PC-3 (cell line): ENCODE measurements around the gene BEGAIN. TPM values are rescaled to one million over a fixed set of nuclear protein-coding genes. Genes with fewer than 3 reads are reported as not detected.
A peak's percentile ranks its signal among the peaks of the same experiment; 100 is the strongest.

Source experiments
- ATAC-seq: fragments of 200-7000 bp; cut with Tn5 transposase; 2 replicates; pipeline ENCODE4 v1.9.1; 2020; ENCODE audit warnings: mild to moderate bottlenecking, moderate library complexity
- BruUV-seq: library from RNA; stranded (reverse); fragments of 400-500 nt; replicated peaks from 2 replicates; lab custom pipeline; 2021; lab: Mats Ljungman, UMichigan
- CTCF ChIA-PET: fragments of 300-600 bp; sonication (Branson Sonifier 250); formaldehyde crosslinking; loops from one replicate; lab custom pipeline; 2022; ENCODE audit warnings: antibody characterized with exemption; lab: Charles Lee
- POLR2A ChIA-PET: fragments of 300-600 bp; sonication (Branson Sonifier 250); formaldehyde crosslinking; loops from one replicate; lab custom pipeline; 2022; ENCODE audit warnings: antibody characterized with exemption; ENCODE audit not compliant: unreplicated experiment; lab: Charles Lee
- DNase-seq: peaks from one replicate; pipeline ENCODE4 v3.0.0-alpha.2; 2015
- H2AFZ ChIP-seq: fragments of 300-600 bp; sonication (generic); 2 replicates; pipeline ENCODE4 v1.6.0; 2016; ENCODE audit warnings: antibody characterized with exemption, low read length
- H3F3A ChIP-seq: fragments of 300-600 bp; sonication (generic); one replicate; pipeline ENCODE4 v1.6.0; 2017; ENCODE audit warnings: antibody characterized with exemption, low read length, control low read depth, mild to moderate bottlenecking; ENCODE audit not compliant: unreplicated experiment
- H3K27ac ChIP-seq: fragments of 300-600 bp; sonication (generic); 2 replicates; pipeline ENCODE4 v1.5.1; 2016; ENCODE audit warnings: mild to moderate bottlenecking, low read length
- H3K27me3 ChIP-seq: fragments of 300-600 bp; sonication (generic); 2 replicates; pipeline ENCODE4 v1.6.1; 2016; ENCODE audit warnings: low read length, mixed read lengths
- H3K36me3 ChIP-seq: fragments of 300-600 bp; sonication (generic); 2 replicates; pipeline ENCODE4 v1.6.1; 2016; ENCODE audit warnings: low read depth, mixed run types, low read length, mixed read lengths
- H3K4me1 ChIP-seq: fragments of 300-600 bp; sonication (generic); 2 replicates; pipeline ENCODE4 v1.5.1; 2016; ENCODE audit warnings: low read length; ENCODE audit not compliant: insufficient read depth
- H3K4me2 ChIP-seq: fragments of 300-600 bp; sonication (generic); 2 replicates; pipeline ENCODE4 v1.6.0; 2016; ENCODE audit warnings: low read length
- H3K4me3 ChIP-seq: fragments of 300-600 bp; sonication (generic); 2 replicates; pipeline ENCODE4 v1.5.1; 2016; ENCODE audit warnings: mild to moderate bottlenecking, low read length, mixed read lengths
- H3K79me2 ChIP-seq: fragments of 300-600 bp; sonication (generic); 2 replicates; pipeline ENCODE4 v1.6.1; 2017; ENCODE audit warnings: low read length, mixed read lengths
- H3K9ac ChIP-seq: fragments of 300-600 bp; sonication (generic); 2 replicates; pipeline ENCODE4 v1.6.0; 2016; ENCODE audit warnings: mild to moderate bottlenecking, low read length
- H3K9me2 ChIP-seq: fragments of 300-600 bp; sonication (generic); replicated peaks from 2 replicates; pipeline ENCODE4 v1.6.1; 2016; ENCODE audit warnings: mixed run types, low read length, mixed read lengths
- H3K9me3 ChIP-seq: fragments of 300-600 bp; sonication (generic); 2 replicates; pipeline ENCODE4 v1.6.1; 2016; ENCODE audit warnings: low read length, mixed read lengths
- H4K20me1 ChIP-seq: fragments of 300-600 bp; sonication (generic); 2 replicates; pipeline ENCODE4 v1.6.1; 2016; ENCODE audit warnings: low read length, mixed read lengths
- EZH2 ChIP-seq: fragments of 300-600 bp; sonication (generic); IDR thresholded peaks from one replicate; pipeline ENCODE4 v1.6.1; 2017; ENCODE audit warnings: antibody characterized with exemption, mild to moderate bottlenecking, low read length; ENCODE audit not compliant: unreplicated experiment
- EZH2phosphoT487 ChIP-seq: fragments of 300-600 bp; sonication (generic); IDR thresholded peaks from 2 replicates; pipeline ENCODE4 v1.6.1; 2018; ENCODE audit warnings: mild to moderate bottlenecking, antibody characterized with exemption, low read length, borderline replicate concordance
- intact Hi-C: fragments of 100-400 bp; cut with micrococcal nuclease; formaldehyde crosslinking; loops from 2 replicates; pipeline ENCODE4 v1.9.0; 2023
- total RNA-seq: library from RNA; depleted of rRNA; stranded (reverse); fragments of >200 nt; gene quantifications from 2 replicates; pipeline ENCODE4 v1.2.3, GENCODE V29; 2014
- TF ChIP-seq, protein P1 (sequence below): fragments of 300-600 bp; sonication (generic); conservative IDR thresholded peaks from 2 replicates; pipeline ENCODE4 v1.5.1; 2017; ENCODE audit warnings: antibody characterized with exemption, low read depth, mild to moderate bottlenecking, low read length

BEGAIN gene
- total RNA-seq, 1 experiment from 2014 or later: 3.8 TPM

DNA sequence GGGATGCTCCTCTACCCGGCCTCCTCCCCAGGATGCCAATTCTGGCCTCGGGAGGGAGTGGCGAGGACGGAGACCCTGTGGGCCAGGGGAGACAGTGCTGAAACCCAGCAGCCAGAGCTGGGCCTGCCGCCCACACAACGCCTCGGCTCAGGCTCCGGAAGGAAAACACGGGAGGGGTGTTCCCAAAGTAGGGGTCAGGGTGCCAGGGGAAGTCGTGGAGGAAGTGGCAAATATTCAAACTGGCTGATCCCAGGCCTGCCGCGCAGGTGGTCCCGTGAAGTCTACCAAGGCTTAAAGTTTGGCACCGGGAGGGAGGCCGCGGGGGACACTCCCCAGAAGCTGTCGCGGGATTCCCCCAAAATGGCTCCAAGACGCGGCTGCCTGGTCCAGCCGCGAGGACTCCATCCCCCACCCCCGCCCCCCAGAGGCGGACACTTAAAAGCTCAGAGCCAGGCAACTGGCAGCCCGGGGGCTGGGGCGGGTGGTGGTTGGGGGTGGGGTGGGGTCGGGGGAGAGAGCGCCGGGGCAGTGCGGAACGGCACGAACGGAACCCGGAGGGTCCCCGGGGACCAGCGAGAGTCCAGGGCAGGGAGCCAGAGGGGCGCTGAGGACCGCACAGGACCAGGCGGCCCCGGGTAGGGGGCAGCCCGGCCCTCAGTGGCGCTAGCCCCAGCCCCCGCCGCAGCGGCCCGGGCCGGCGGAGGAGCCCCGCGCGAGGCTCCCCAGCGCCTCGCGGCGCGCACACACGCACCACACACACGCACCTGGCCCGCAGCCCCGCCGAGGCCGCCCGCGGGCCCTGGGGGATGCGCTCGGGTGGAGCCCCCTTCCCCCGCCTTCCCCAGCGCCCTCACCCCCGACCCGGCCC is 20.0 kb downstream of the BEGAIN start:
- ATAC-seq: no peak
- H3K36me3 ChIP-seq: no peaks in the 10 kb centered on the region
- H3K9me2 ChIP-seq: no peaks in the 10 kb centered on the region
- H3K4me2 ChIP-seq: peak overlapping the region; percentile 60; the same call in 1 of the 2 replicates
- CTCF ChIA-PET: no interaction called here
- H4K20me1 ChIP-seq: no peaks in the 10 kb centered on the region
- no peaks in the 10 kb centered on the region for H3K4me1 ChIP-seq
- intact Hi-C loops: no loop called here
- no peak overlapping the region for H2AFZ ChIP-seq
- TF ChIP-seq EZH2phosphoT487: no peak
- TF ChIP-seq, protein P1, sequence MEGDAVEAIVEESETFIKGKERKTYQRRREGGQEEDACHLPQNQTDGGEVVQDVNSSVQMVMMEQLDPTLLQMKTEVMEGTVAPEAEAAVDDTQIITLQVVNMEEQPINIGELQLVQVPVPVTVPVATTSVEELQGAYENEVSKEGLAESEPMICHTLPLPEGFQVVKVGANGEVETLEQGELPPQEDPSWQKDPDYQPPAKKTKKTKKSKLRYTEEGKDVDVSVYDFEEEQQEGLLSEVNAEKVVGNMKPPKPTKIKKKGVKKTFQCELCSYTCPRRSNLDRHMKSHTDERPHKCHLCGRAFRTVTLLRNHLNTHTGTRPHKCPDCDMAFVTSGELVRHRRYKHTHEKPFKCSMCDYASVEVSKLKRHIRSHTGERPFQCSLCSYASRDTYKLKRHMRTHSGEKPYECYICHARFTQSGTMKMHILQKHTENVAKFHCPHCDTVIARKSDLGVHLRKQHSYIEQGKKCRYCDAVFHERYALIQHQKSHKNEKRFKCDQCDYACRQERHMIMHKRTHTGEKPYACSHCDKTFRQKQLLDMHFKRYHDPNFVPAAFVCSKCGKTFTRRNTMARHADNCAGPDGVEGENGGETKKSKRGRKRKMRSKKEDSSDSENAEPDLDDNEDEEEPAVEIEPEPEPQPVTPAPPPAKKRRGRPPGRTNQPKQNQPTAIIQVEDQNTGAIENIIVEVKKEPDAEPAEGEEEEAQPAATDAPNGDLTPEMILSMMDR: no peak
- TF ChIP-seq EZH2: no peak
- BruUV-seq: no TSS peak
- POLR2A ChIA-PET: no interaction called here
- H3K27me3 ChIP-seq: peaks cover 25% of the 10 kb centered on the region
- H3K9me3 ChIP-seq: no peaks in the 10 kb centered on the region
- no peaks in the 10 kb centered on the region for H3F3A ChIP-seq
- H3K4me3 ChIP-seq: no peak overlapping the region
- H3K9ac ChIP-seq: no peak overlapping the region
- no peak overlapping the region for H3K27ac ChIP-seq
- DNase-seq: no peak
- no peaks in the 10 kb centered on the region for H3K79me2 ChIP-seq

DNA sequence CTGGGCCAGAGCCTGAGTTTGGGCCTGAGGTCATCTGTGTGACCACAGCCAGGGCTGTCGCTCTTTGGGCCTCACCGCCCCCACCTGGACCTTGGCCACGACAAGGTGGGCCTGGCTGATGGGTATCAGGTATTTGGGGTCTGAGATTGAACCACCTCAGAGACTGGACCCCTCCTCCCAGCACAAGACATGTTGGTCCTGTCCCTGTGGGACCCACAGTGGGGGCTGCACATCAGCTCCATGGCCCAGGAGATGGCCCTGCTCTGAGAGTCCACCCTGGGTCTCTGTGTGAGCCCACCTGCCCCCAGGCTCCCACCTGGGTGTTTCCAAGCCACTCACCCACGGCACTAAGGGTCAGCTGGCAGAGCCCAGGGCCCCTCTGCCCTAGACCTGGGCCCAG is 20.6 kb downstream of the BEGAIN start:
- CTCF ChIA-PET: no interaction called here
- no peak overlapping the region for H3K4me3 ChIP-seq
- no peaks in the 10 kb centered on the region for H3K9me3 ChIP-seq
- TF ChIP-seq EZH2phosphoT487 (no peak), EZH2 (no peak)
- TF ChIP-seq, protein P1: no peak
- H2AFZ ChIP-seq: no peak overlapping the region
- BruUV-seq: no TSS peak
- no peak overlapping the region for H3K27ac ChIP-seq
- no peaks in the 10 kb centered on the region for H3F3A ChIP-seq
- H3K79me2 ChIP-seq: no peaks in the 10 kb centered on the region
- no peak overlapping the region for H3K9ac ChIP-seq
- no peaks in the 10 kb centered on the region for H3K9me2 ChIP-seq
- no peak for DNase-seq
- intact Hi-C loops: no loop called here
- no peaks in the 10 kb centered on the region for H3K36me3 ChIP-seq
- H3K4me2 ChIP-seq: no peak overlapping the region
- ATAC-seq: no peak
- no peaks in the 10 kb centered on the region for H4K20me1 ChIP-seq
- H3K27me3 ChIP-seq: peaks cover 25% of the 10 kb centered on the region
- H3K4me1 ChIP-seq: no peaks in the 10 kb centered on the region
- POLR2A ChIA-PET: no interaction called here

DNA sequence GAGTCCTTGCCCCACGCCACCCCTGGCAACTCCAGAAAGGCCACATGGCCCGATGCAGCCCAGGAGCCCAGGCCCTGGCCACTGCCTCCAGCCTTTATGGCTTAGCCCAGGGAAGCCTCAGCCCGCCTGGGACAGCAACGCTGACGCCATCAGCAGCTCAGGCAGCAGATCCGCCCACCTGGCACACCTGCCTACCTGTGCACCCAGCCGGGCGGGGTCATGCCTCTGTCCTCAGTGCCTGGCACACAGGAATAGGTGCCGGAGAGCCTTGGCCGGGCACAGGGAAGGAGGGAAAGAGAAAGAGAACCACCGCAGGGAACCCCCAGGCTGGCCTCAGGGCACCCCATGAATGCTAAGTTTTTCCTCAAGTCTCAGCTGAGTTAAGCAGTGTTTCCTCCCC is 21.1 kb downstream of the BEGAIN start:
- H3F3A ChIP-seq: no peaks in the 10 kb centered on the region
- H2AFZ ChIP-seq: no peak overlapping the region
- H4K20me1 ChIP-seq: no peaks in the 10 kb centered on the region
- H3K9me3 ChIP-seq: no peaks in the 10 kb centered on the region
- no peak overlapping the region for H3K9ac ChIP-seq
- H3K4me2 ChIP-seq: no peak overlapping the region
- no peaks in the 10 kb centered on the region for H3K36me3 ChIP-seq
- no peak overlapping the region for H3K27ac ChIP-seq
- no peak for DNase-seq
- TF ChIP-seq EZH2 (no peak), EZH2phosphoT487 (no peak)
- TF ChIP-seq, protein P1: no peak
- no peaks in the 10 kb centered on the region for H3K4me1 ChIP-seq
- ChIA-PET CTCF (interaction anchor here (0.6 kb wide), 1 partner anchor 80 kb away, joined by 3 read pairs; no protein-coding TSS in a partner anchor), POLR2A (interaction anchor here (0.5 kb wide), 1 partner anchor 1893 kb away, joined by 5 read pairs; no protein-coding TSS in a partner anchor)
- H3K79me2 ChIP-seq: no peaks in the 10 kb centered on the region
- peaks cover 25% of the 10 kb centered on the region for H3K27me3 ChIP-seq
- H3K9me2 ChIP-seq: no peaks in the 10 kb centered on the region
- no peak for ATAC-seq
- intact Hi-C loops: no loop called here
- H3K4me3 ChIP-seq: no peak overlapping the region
- no TSS peak for BruUV-seq
